ENCODE measurements around the gene HRH3.

- TF ChIP-seq CTCF (IDR thresholded peaks at IDR 0.05) (no peak), POLR2A (IDR thresholded peaks at IDR 0.05) (no peak)
Measured at GRCh38 chr20:62212299-62212698, 7.8 kb downstream of the HRH3 start.

Measured in suprapubic skin (tissue), 3 donors.